Measurements from ENCODE around the gene C16orf95.

The C16orf95 gene

GRCh38 chr16:87311387-87311786, 5.8 kb downstream of the C16orf95 start:
- DNase-seq: no peak

GRCh38 chr16:87310610-87311009, 6.6 kb downstream of the C16orf95 start:
- DNase-seq: no peak

GRCh38 chr16:87309620-87310525, 7.3 kb downstream of the C16orf95 start:
- DNase-seq: no peak

- no peak for DNase-seq
Measured at GRCh38 chr16:87308826-87309225, 8.4 kb downstream of the C16orf95 start.

GRCh38 chr16:87306516-87306915, 10.7 kb downstream of the C16orf95 start:
- no peak for DNase-seq

- no peak for DNase-seq
Measured at GRCh38 chr16:87305505-87306391, 11.4 kb downstream of the C16orf95 start.

- DNase-seq: no peak
Measured at GRCh38 chr16:87304951-87305350, 12.2 kb downstream of the C16orf95 start.

GRCh38 chr16:87303962-87304521, 13.2 kb downstream of the C16orf95 start:
- DNase-seq: no peak

- no peak for DNase-seq
Measured at GRCh38 chr16:87303431-87303930, 13.7 kb downstream of the C16orf95 start.

GRCh38 chr16:87298857-87299465, 18.2 kb downstream of the C16orf95 start:
- no peak for DNase-seq

- DNase-seq: peak; percentile 46
Measured at GRCh38 chr16:87297918-87298631, 19.1 kb downstream of the C16orf95 start.

- DNase-seq: no peak
Measured at GRCh38 chr16:87297407-87297806, 19.8 kb downstream of the C16orf95 start.

- DNase-seq: no peak
Measured at GRCh38 chr16:87295661-87296531, 21.3 kb downstream of the C16orf95 start.

- no peak for DNase-seq
Measured at GRCh38 chr16:87295259-87295658, 21.9 kb downstream of the C16orf95 start.

- no peak for DNase-seq
Measured at GRCh38 chr16:87293990-87294389, 23.2 kb downstream of the C16orf95 start.

- no peak for DNase-seq
Measured at GRCh38 chr16:87291944-87292343, 25.2 kb downstream of the C16orf95 start.

- no peak for DNase-seq
Measured at GRCh38 chr16:87288753-87289362, 28.3 kb downstream of the C16orf95 start.

GRCh38 chr16:87286839-87287626, 30.2 kb downstream of the C16orf95 start:
- no peak for DNase-seq

- no peak for DNase-seq
Measured at GRCh38 chr16:87284183-87284582, 33.0 kb downstream of the C16orf95 start.

All from stimulated activated CD4-positive, alpha-beta T cell treated with anti-CD3 and anti-CD28 coated beads, Interleukin-4, amount 100 ng/mL, for 24 hours (primary cell).